Activated naive CD4-positive, alpha-beta T cell treated with anti-CD3 and anti-CD28 coated beads, Interleukin-2, amount 50 U/mL, for 72 hours (primary cell): ENCODE results near the gene MID1. TPM values are rescaled to one million over a fixed set of nuclear protein-coding genes. Genes with fewer than 3 reads are reported as not detected.

Experiments
- ATAC-seq, 2 donors: fragments of 150-1000 bp; cut with Tn5 transposase; 2 replicates each; pipeline ENCODE4 v1.10.0; 2021; ENCODE audit warnings: mild to moderate bottlenecking in 2 of 2, moderate library complexity in 2 of 2
- DNase-seq, 2 donors: peaks; one replicate each; pipeline ENCODE4 v3.0.0; 2021 to 2022; ENCODE audit warnings: low spot score in 2 of 2
- H3K27ac Mint-ChIP-seq, 2 donors: one replicate each; pipeline ENCODE4 v1.8.0; 2022; ENCODE audit warnings: mild to moderate bottlenecking in 2 of 2, mixed read lengths in 2 of 2
- H3K36me3 Mint-ChIP-seq, 2 donors: one replicate each; pipeline ENCODE4 v1.8.0; 2022; ENCODE audit warnings: mixed read lengths in 2 of 2
- H3K9me3 Mint-ChIP-seq, 2 donors: one replicate each; pipeline ENCODE4 v1.8.0; 2022; ENCODE audit warnings: mixed read lengths in 2 of 2
- total RNA-seq, 2 donors: library from RNA; stranded (reverse); gene quantifications; one replicate each; pipeline ENCODE4 v1.2.3, GENCODE V29; 2022

MID1 gene, protein sequence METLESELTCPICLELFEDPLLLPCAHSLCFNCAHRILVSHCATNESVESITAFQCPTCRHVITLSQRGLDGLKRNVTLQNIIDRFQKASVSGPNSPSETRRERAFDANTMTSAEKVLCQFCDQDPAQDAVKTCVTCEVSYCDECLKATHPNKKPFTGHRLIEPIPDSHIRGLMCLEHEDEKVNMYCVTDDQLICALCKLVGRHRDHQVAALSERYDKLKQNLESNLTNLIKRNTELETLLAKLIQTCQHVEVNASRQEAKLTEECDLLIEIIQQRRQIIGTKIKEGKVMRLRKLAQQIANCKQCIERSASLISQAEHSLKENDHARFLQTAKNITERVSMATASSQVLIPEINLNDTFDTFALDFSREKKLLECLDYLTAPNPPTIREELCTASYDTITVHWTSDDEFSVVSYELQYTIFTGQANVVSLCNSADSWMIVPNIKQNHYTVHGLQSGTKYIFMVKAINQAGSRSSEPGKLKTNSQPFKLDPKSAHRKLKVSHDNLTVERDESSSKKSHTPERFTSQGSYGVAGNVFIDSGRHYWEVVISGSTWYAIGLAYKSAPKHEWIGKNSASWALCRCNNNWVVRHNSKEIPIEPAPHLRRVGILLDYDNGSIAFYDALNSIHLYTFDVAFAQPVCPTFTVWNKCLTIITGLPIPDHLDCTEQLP
- 1 to 10 TPM in 1 of 2 donors, under 1 TPM in 1; 0.91 to 2.7 TPM for total RNA-seq

DNA sequence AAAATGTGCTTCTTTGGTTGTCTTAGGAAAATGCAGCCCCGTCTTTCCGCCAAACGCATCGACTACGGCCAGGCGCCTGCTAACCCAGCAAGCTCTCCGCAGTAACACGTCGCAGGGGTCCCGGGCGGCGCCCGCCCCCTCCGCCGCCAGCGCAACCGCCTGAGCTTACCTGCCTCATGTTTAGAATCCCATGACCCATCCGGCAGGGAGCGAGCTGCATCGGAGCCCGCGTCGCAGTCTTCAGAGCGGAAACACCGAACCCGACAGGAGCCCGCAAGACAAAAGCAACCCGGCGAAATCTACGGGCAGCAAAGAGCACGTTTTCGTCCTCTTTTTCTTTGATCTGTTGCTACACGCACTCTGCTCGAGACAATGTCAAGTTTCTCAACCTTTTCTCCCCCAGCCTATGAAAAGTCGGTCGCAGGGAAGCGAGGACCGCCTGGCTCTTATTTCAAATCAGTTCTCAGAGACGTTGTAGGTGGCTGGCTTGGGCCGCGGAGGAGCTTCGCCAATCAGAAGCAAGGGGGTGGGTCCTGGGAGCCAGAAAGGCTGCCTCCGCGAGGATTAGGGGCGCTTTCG, at the start of gene MID1:
Gene MID1 (minus strand): TSS at position 465 of the 579 bp plus-strand sequence. CDS start 53,038 bp downstream, outside the sequence.
- no peak within 1 kb of the TSS for H3K27ac Mint-ChIP-seq
- peak in 1 of 2 donors; percentile 64 for ATAC-seq
- no peak for DNase-seq
- H3K9me3 Mint-ChIP-seq, result no peaks in the 10 kb centered on the region
- H3K36me3 Mint-ChIP-seq, result peaks cover 0 to 4% of the 10 kb centered on the region in 2 donors

DNA sequence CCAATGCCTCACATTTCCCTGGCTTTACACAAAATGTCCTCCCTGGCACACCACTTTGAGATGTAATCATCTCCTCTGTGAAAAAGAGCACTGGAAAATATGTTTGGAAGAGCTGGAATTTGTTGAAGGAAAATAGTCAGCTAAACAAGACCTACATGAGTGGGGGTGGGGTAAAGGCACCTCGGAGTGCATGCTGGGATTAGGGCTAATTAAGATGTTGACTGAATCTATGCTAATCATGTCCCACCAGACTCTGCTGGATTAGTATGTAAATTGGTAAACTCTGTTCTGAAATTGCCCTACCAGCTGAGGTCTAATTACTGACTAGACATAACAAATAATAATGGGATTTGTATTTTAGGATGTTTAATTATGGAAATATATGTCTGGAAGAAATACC, 46.8 kb upstream of the MID1 start:
- no peaks in the 10 kb centered on the region for H3K36me3 Mint-ChIP-seq
- ATAC-seq, result no peak
- H3K9me3 Mint-ChIP-seq, result no peaks in the 10 kb centered on the region
- no peak for DNase-seq
- no peak overlapping the region for H3K27ac Mint-ChIP-seq

DNA sequence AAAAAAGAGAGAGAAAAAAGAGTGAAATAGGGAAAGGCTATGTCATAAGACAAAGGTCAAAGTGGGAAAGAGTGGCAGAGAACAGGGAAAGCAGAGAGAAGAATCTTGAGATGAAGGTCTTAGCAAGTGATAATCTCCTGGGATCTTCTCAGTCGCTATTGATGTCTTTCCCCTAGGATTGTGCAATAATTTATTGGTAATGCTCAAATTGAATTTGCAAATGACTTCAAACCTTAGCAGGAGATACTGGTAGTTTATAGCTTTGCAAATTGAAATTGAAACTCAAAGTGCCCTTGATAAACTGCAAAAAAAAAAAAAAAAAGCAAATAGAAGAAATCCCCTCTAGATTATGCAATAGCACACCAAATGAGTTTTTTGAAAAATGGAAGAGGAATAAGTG, 45.7 kb upstream of the MID1 start:
- DNase-seq, result no peak
- no peak for ATAC-seq
- Mint-ChIP-seq H3K9me3 (no peaks in the 10 kb centered on the region), H3K36me3 (no peaks in the 10 kb centered on the region), H3K27ac (no peak overlapping the region)

DNA sequence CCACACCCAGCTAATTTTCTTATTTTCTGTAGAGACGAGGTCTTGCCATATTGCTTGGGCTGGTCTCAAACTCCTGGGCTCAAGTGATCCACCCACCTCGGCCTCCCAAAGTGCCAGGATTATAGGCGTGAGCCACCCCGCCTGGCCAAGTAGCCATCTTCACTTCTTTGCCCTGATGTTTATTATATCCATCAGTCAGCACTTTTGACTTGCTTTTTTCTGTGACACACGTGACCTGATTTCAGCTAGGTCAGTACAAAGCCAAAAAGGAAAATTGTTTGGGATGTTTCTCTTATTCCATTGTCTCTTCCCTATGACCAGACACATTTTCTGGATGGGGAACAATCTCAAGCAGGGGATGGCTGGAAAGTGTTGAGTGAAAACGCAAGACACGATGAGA, 45.3 kb upstream of the MID1 start:
- DNase-seq (no peak), ATAC-seq (no peak)
- no peaks in the 10 kb centered on the region for H3K36me3 Mint-ChIP-seq

DNA sequence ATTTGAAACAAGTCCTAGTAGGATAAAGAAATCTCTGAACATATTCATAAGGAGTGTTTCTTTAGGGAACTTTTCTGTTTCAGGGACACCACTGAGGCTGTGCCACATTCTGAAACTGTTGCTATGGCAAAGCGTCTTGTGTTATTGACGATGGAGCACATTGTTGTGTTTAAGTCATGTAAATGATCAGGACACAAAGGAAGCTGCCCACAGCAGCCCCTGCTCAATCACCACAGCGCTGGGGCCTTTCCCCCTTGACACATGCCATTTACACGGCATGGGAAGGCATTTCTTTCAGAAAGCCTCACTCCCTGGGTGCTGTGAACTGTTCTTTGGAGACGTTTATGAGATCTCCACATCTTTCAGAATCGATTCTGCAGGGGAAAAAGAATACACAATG, 39.8 kb upstream of the MID1 start:
- no peak for ATAC-seq
- Mint-ChIP-seq H3K36me3 (no peaks in the 10 kb centered on the region), H3K27ac (no peak overlapping the region), H3K9me3 (peaks cover 0 to 4% of the 10 kb centered on the region in 2 donors)
- DNase-seq, result no peak

More for the DNA sequence above, 45.3 kb upstream of the MID1 start:
- no peaks in the 10 kb centered on the region for H3K9me3 Mint-ChIP-seq
- H3K27ac Mint-ChIP-seq, result no peak overlapping the region

DNA sequence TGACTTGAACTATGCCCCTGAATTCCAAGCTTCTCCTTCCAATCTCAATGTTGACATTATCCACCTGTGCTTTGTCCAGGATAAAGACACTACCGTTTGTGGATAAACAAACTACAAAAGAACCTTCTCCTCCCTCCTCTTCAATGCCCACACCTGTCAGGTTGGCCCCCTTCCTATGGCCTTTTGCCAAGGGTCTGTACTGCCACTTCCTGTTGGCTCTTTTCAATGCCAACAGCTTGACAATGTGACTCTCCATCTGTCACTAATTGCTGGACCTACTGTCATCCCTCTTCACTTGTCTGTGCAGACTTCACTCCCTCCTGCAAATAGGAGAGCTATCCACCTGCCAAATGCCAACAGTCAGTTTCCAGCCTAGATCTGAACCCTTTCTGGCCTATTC, 35.8 kb upstream of the MID1 start:
- Mint-ChIP-seq H3K9me3 (peaks cover 0 to 10% of the 10 kb centered on the region in 2 donors), H3K27ac (no peak overlapping the region), H3K36me3 (no peaks in the 10 kb centered on the region)
- ATAC-seq (no peak), DNase-seq (no peak)

DNA sequence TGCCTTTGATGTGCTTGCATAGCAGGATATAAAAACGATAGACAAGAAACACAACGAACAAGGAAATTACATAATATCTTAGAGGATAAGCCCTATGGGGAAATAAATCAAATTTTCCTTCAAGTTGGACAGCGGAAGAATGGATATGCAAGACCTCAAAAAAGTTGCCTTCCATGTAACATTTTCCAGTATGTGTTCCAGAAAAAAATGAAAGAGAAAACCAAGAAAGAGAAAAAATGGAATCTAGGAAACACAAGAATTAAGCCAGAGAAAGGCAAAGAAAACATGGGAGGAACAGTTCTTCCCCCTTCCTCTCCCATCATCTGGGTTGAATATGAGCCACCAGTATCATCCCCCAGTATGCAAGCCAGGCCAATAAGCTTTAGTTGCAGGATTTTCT, 34.6 kb upstream of the MID1 start:
- Mint-ChIP-seq H3K27ac (no peak overlapping the region), H3K9me3 (peaks cover 0 to 10% of the 10 kb centered on the region in 2 donors), H3K36me3 (no peaks in the 10 kb centered on the region)
- DNase-seq, result no peak
- ATAC-seq, result no peak

DNA sequence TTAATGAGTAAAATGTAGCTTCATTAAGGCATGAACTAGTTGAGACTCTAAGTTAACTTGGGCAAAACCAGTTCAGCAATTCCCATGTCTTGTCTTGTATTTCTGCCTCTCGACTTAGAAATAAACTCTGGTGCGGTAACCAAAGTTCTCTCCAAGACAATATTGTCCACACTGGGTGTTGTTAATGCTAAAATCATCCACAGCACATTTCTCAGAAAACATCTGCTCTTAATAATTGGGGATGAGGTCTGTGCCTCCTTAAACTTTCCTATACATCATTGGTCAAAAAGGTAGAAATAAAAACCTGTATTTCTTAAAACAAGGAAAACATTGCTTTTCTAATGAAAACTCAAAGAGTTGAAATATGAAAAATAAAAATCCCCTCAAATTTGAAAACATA, 32.9 kb upstream of the MID1 start:
- peaks cover 0 to 10% of the 10 kb centered on the region in 2 donors for H3K9me3 Mint-ChIP-seq
- no peak overlapping the region for H3K27ac Mint-ChIP-seq
- no peaks in the 10 kb centered on the region for H3K36me3 Mint-ChIP-seq
- DNase-seq, result no peak
- ATAC-seq, result no peak

DNA sequence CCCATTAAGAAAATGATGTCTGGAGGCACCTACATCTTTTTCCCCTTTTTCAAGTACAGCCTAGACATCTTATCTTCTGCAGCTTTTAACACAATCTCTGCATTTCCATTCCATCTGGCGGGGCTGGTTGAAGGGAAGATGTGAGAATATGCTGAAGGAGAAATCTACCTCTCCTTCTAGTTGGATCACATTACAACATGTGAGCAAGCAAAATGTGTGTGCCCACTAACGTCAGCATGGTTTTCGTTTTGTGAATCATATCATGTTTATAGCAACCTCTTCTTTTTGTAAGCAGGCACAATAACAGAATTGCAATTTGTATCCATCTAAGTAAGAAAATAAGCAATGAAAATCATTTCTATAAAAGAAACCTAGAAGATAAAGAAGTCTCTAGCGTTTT, 28.9 kb upstream of the MID1 start:
- DNase-seq (no peak), ATAC-seq (no peak)
- Mint-ChIP-seq H3K9me3 (peaks cover 0 to 6% of the 10 kb centered on the region in 2 donors), H3K36me3 (no peaks in the 10 kb centered on the region), H3K27ac (no peak overlapping the region)

DNA sequence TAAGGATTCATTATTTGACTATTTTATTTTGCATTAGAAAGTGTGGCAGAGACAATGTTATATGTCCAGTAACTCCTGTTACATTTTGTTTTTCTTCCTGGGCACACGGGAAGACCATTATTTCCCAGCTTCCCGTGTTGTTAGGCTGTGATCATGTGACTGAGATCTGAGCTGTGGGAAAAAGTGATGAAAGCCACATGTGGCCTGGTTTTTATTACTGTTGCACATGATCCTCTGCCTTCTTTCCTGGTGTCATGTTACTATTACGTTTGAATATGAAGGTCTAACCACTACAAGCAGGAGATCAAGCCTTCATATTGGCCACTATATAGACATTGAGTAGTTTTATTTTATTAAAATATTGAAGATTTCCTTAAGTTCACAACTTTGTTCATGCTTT, 28.2 kb upstream of the MID1 start:
- Mint-ChIP-seq H3K9me3 (peaks cover 0 to 6% of the 10 kb centered on the region in 2 donors), H3K36me3 (no peaks in the 10 kb centered on the region), H3K27ac (no peak overlapping the region)
- ATAC-seq (no peak), DNase-seq (no peak)

DNA sequence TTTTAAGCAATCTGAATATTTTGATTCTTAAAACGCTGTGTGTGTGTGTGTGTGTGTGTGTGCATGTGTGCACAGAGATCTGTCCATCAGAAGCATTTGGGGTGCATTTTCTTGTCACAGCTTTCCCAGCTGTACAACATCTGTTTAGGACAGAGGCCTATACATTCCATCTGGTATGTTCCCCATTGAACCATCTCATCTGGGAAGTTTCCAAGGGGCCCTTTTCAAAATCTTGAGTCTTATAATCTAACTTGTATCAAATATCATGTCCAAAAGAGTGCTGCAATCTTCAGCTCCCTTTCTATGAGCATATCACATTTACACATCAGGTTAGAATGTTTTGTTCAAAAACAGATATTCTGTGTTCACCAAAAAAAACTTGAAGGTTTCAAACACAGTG, 16.5 kb upstream of the MID1 start:
- Mint-ChIP-seq H3K9me3 (peaks cover 0 to 3% of the 10 kb centered on the region in 2 donors), H3K36me3 (no peaks in the 10 kb centered on the region), H3K27ac (no peak overlapping the region)
- no peak for DNase-seq
- no peak for ATAC-seq

DNA sequence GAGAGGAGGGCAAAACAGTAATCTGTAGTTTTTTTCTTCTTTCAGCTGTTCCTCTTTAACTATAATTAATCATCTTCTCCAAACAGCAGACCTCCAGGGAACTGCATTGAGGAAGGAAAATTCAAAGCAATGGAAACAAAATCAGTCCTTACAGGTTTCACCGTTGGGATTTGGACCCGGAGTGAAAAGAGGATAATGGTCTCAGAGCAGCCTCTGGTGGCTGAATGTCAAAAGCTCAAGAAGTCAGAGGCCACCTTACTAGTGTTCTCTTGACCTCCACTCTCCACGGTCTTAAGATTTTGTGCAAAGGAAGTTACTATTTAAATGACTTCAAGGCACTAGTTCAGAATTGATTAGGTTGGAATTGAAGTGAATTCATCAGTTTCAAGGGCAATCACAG, 16.0 kb upstream of the MID1 start:
- ATAC-seq (no peak), DNase-seq (no peak)
- Mint-ChIP-seq H3K36me3 (no peaks in the 10 kb centered on the region), H3K27ac (no peak overlapping the region), H3K9me3 (peaks cover 0 to 3% of the 10 kb centered on the region in 2 donors)

DNA sequence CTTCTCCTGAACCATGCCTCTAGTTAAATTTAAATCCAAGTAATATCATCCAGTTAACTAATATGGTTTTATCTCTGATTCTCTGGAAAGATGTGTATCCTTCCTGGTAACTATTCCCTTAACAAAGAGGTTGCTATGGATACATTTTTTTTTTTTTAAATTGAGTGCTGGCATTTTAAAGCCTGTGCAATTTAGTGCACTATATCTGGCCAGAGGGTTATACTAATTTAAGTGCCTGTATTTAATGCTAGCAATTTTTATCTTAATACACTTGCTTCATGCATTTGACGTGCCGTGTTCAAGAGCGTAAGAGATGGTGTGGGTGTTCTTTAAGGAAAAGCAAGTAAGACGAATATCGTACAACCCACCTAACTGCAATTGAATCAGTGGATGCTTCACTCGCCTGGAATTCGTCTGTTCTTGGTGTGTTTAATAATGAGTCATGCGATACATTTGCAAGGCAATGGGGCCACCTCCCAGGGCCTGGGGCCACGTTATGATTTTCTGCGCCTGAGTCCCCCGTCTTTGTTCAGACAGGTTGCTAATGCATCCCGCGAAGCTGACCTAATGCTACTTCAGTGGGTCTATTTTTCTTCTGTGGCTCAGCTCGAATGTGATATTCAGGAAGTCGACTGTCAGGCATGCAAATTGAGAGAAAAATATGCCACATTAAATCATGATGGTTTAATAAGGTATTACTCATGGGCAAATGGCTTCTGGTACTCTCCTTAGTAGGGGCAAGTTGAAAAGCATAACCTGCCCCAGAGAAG, 14.2 kb upstream of the MID1 start:
- ATAC-seq, result no peak
- Mint-ChIP-seq H3K36me3 (no peaks in the 10 kb centered on the region), H3K27ac (no peak overlapping the region), H3K9me3 (peaks cover 0 to 3% of the 10 kb centered on the region in 2 donors)
- DNase-seq, result no peak

DNA sequence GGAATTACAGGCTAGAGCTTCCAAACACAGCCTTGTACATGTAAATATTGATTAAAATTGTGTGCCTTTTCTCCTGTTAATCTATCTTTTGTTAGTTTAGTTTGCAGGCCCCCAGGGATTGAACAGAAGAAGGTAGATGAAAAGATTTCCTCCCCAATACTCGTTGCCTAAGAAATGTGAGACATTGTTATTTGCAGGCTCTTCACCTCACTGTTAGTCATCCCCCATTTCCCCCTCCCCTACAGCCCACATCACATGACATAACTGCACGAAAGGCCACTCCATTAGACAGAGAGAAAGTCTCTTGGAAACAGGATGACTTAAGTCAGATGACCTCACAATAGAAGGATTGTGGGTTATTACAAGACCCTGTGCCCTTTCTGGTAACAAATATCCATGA, 13.3 kb upstream of the MID1 start:
- Mint-ChIP-seq H3K27ac (no peak overlapping the region), H3K9me3 (no peaks in the 10 kb centered on the region), H3K36me3 (no peaks in the 10 kb centered on the region)
- no peak for DNase-seq
- no peak for ATAC-seq

DNA sequence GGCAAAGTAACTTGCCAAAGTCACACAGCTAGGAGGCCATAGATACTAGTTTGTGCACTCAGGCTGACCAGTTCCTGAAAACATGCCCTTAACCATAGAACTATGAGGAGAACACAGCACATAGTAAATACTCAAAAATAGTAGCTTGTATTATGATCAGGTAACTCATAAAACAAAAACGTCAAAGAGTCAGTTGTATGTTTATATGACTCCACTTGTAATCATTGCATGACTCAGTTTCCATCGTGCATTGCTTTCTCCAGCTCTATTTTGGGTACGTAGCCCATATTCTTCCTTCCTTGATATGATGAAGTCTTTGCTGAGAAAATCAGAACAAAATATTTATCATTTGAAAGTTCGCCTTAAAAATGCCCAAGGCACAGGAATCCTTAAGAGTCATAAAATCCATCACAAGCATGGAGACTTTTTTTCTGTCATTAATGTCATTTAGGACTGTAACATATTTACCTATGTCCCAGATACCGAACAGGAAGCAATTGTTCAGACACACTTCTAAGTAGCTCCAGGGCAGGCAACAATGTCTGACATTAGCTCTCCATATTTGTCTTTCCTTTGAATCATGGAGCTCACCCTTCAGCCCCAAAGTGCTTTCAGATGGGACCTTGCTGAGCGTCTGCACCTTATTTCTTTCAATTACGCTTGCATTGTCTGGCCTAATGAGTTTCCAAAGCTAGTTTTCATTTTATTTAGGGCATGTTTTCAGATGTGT, 11.2 kb upstream of the MID1 start:
- Mint-ChIP-seq H3K9me3 (no peaks in the 10 kb centered on the region), H3K36me3 (no peaks in the 10 kb centered on the region), H3K27ac (no peak overlapping the region)
- no peak for ATAC-seq
- DNase-seq, result no peak

DNA sequence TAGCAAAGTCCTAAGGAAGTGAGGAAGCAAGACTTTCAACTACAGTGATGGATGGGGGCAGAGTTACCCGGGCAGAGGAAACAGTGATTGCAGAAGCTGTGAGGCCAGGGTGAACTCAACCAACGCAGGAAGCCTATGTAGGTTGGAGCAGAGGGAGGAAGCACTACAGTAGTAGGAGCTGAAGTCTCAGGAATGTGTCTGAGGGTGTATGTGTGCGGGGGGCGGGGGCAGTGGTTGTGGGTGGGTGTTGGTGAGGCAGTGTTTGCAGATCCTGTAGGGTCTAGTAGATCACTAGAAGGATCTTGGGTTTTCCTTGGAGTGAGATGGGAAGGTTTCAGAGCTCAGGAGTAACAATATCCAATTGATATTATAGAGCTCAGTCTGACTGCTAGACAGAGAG, 9.9 kb upstream of the MID1 start:
- Mint-ChIP-seq H3K36me3 (no peaks in the 10 kb centered on the region), H3K27ac (no peak overlapping the region), H3K9me3 (no peaks in the 10 kb centered on the region)
- ATAC-seq (no peak), DNase-seq (no peak)
